Measurements from ENCODE around the gene RUFY4.
"Not testable (repeated sequence)": the region's sequence is repeated elsewhere in the genome, so short reads cannot be mapped to it uniquely, and the experiment has no call there.

RUFY4 gene
- total RNA-seq, result 0 to 0.67 (median 0) reads per million in 9 experiments

GRCh38 chr2:218068721-218069334, at the start of gene RUFY4:
Gene RUFY4 (plus strand): TSS chr2:218069253. CDS start chr2:218070606, 1,353 bp downstream.
- not testable (repeated sequence) for H3K4me1 Mint-ChIP-seq (ENCODE audit: low read depth in 2 of 2); H3K9me3 Mint-ChIP-seq; H3K36me3 Mint-ChIP-seq (ENCODE audit: insufficient read depth)
- Mint-ChIP-seq H3K27ac (peak within 1 kb of the TSS; percentile 54 to 78), H3K27me3 (peaks cover 32 to 73% of the 10 kb centered on the region in 2 donors), H3K4me3 (peak within 1 kb of the TSS; percentile 68 to 80)
- peak; percentile 93 for ATAC-seq (replicated peaks)
- peak; percentile 59 to 66 (median 61) for DNase-seq

GRCh38 chr2:218019411-218020060, 49.5 kb upstream of the RUFY4 start:
- Mint-ChIP-seq H3K4me3 (no peak overlapping the region), H3K4me1 (ENCODE audit: low read depth in 2 of 2) (no peaks in the 10 kb centered on the region), H3K9me3 (no peaks in the 10 kb centered on the region), H3K27me3 (peaks cover 4 to 17% of the 10 kb centered on the region in 2 donors), H3K36me3 (ENCODE audit: insufficient read depth) (no peaks in the 10 kb centered on the region), H3K27ac (no peak overlapping the region)
- ATAC-seq (replicated peaks) (no peak), DNase-seq (no peak)

- Mint-ChIP-seq H3K4me1 (ENCODE audit: low read depth in 2 of 2) (no peaks in the 10 kb centered on the region), H3K27ac (no peak overlapping the region), H3K27me3 (peaks cover 0 to 11% of the 10 kb centered on the region in 2 donors), H3K4me3 (no peak overlapping the region), H3K9me3 (no peaks in the 10 kb centered on the region), H3K36me3 (ENCODE audit: insufficient read depth) (no peaks in the 10 kb centered on the region)
- ATAC-seq (replicated peaks) (no peak), DNase-seq (no peak)
These were observed 48.8 kb upstream of the RUFY4 start for GRCh38 chr2:218020281-218020680.

GRCh38 chr2:218020966-218021535, 48.0 kb upstream of the RUFY4 start:
- no peaks in the 10 kb centered on the region for H3K9me3 Mint-ChIP-seq

GRCh38 chr2:218021536-218022071, 47.4 kb upstream of the RUFY4 start:
- no peak overlapping the region for H3K4me3 Mint-ChIP-seq

More at GRCh38 chr2:218020966-218021535, 48.0 kb upstream of the RUFY4 start:
- no peaks in the 10 kb centered on the region for H3K36me3 Mint-ChIP-seq (ENCODE audit: insufficient read depth)
- DNase-seq (no peak), ATAC-seq (replicated peaks) (no peak)
- H3K27me3 Mint-ChIP-seq, result peaks cover 0 to 10% of the 10 kb centered on the region in 2 donors
- no peaks in the 10 kb centered on the region for H3K4me1 Mint-ChIP-seq (ENCODE audit: low read depth in 2 of 2)
- H3K4me3 Mint-ChIP-seq, result no peak overlapping the region
- H3K27ac Mint-ChIP-seq, result no peak overlapping the region

GRCh38 chr2:218022131-218022850, 46.8 kb upstream of the RUFY4 start:
- H3K36me3 Mint-ChIP-seq (ENCODE audit: insufficient read depth), result no peaks in the 10 kb centered on the region
- no peak overlapping the region for H3K27ac Mint-ChIP-seq
- H3K4me1 Mint-ChIP-seq (ENCODE audit: low read depth in 2 of 2), result no peaks in the 10 kb centered on the region
- ATAC-seq (replicated peaks), result no peak
- H3K27me3 Mint-ChIP-seq, result no peaks in the 10 kb centered on the region
- H3K9me3 Mint-ChIP-seq, result no peaks in the 10 kb centered on the region
- no peak overlapping the region for H3K4me3 Mint-ChIP-seq
- DNase-seq, result no peak

More at GRCh38 chr2:218021536-218022071, 47.4 kb upstream of the RUFY4 start:
- Mint-ChIP-seq H3K27ac (no peak overlapping the region), H3K9me3 (no peaks in the 10 kb centered on the region), H3K36me3 (ENCODE audit: insufficient read depth) (no peaks in the 10 kb centered on the region), H3K4me1 (ENCODE audit: low read depth in 2 of 2) (no peaks in the 10 kb centered on the region), H3K27me3 (peaks cover 0 to 4% of the 10 kb centered on the region in 2 donors)
- DNase-seq (no peak), ATAC-seq (replicated peaks) (no peak)

- no peaks in the 10 kb centered on the region for H3K4me1 Mint-ChIP-seq (ENCODE audit: low read depth in 2 of 2)
- no peak for DNase-seq
These were observed 46.1 kb upstream of the RUFY4 start for GRCh38 chr2:218022851-218023530.

GRCh38 chr2:218023636-218024035, 45.4 kb upstream of the RUFY4 start:
- no peak overlapping the region for H3K27ac Mint-ChIP-seq
- H3K4me1 Mint-ChIP-seq (ENCODE audit: low read depth in 2 of 2), result no peaks in the 10 kb centered on the region
- no peaks in the 10 kb centered on the region for H3K27me3 Mint-ChIP-seq
- H3K36me3 Mint-ChIP-seq (ENCODE audit: insufficient read depth), result no peaks in the 10 kb centered on the region
- H3K4me3 Mint-ChIP-seq, result no peak overlapping the region
- ATAC-seq (replicated peaks) (no peak), DNase-seq (no peak)
- no peaks in the 10 kb centered on the region for H3K9me3 Mint-ChIP-seq

More at GRCh38 chr2:218022851-218023530, 46.1 kb upstream of the RUFY4 start:
- no peak overlapping the region for H3K4me3 Mint-ChIP-seq
- H3K36me3 Mint-ChIP-seq (ENCODE audit: insufficient read depth), result no peaks in the 10 kb centered on the region
- H3K9me3 Mint-ChIP-seq, result no peaks in the 10 kb centered on the region
- ATAC-seq (replicated peaks), result no peak
- no peaks in the 10 kb centered on the region for H3K27me3 Mint-ChIP-seq
- H3K27ac Mint-ChIP-seq, result no peak overlapping the region

GRCh38 chr2:218024336-218024735, 44.7 kb upstream of the RUFY4 start:
- Mint-ChIP-seq H3K36me3 (ENCODE audit: insufficient read depth) (no peaks in the 10 kb centered on the region), H3K4me1 (ENCODE audit: low read depth in 2 of 2) (no peaks in the 10 kb centered on the region), H3K27ac (no peak overlapping the region), H3K4me3 (no peak overlapping the region), H3K27me3 (no peaks in the 10 kb centered on the region), H3K9me3 (no peaks in the 10 kb centered on the region)
- no peak for DNase-seq
- ATAC-seq (replicated peaks), result no peak

- Mint-ChIP-seq H3K27me3 (no peaks in the 10 kb centered on the region), H3K4me1 (ENCODE audit: low read depth in 2 of 2) (no peaks in the 10 kb centered on the region), H3K4me3 (no peak overlapping the region), H3K36me3 (ENCODE audit: insufficient read depth) (no peaks in the 10 kb centered on the region), H3K27ac (no peak overlapping the region), H3K9me3 (no peaks in the 10 kb centered on the region)
- DNase-seq (no peak), ATAC-seq (replicated peaks) (no peak)
These were observed 44.2 kb upstream of the RUFY4 start for GRCh38 chr2:218024871-218025270.

GRCh38 chr2:218026244-218026643, 42.8 kb upstream of the RUFY4 start:
- Mint-ChIP-seq H3K27ac (no peak overlapping the region), H3K27me3 (no peaks in the 10 kb centered on the region), H3K9me3 (no peaks in the 10 kb centered on the region), H3K36me3 (ENCODE audit: insufficient read depth) (no peaks in the 10 kb centered on the region), H3K4me3 (no peak overlapping the region), H3K4me1 (ENCODE audit: low read depth in 2 of 2) (no peaks in the 10 kb centered on the region)
- no peak for DNase-seq
- ATAC-seq (replicated peaks), result no peak

GRCh38 chr2:218026676-218027425, 42.2 kb upstream of the RUFY4 start:
- Mint-ChIP-seq H3K36me3 (ENCODE audit: insufficient read depth) (no peaks in the 10 kb centered on the region), H3K4me1 (ENCODE audit: low read depth in 2 of 2) (no peaks in the 10 kb centered on the region), H3K27ac (no peak overlapping the region), H3K27me3 (no peaks in the 10 kb centered on the region), H3K4me3 (no peak overlapping the region), H3K9me3 (no peaks in the 10 kb centered on the region)
- DNase-seq, result no peak
- no peak for ATAC-seq (replicated peaks)

All from effector memory CD8-positive, alpha-beta T cell (primary cell).